Thymus (tissue), 14 donors: Measurements from ENCODE around the gene AIMP1. TPM values are rescaled to one million over a fixed set of nuclear protein-coding genes. Genes with fewer than 3 reads are reported as not detected.

Source experiments
- DNase-seq, 9 donors: peaks; one replicate each; pipeline ENCODE4 v3.0.0-alpha.2; 2013; ENCODE audit warnings: low spot score in 9 of 9, low read depth in 6 of 9, missing footprints in 1 of 9
- H3K27ac ChIP-seq, 2 donors: one replicate each; pipeline ENCODE4 v1.5.1; 2013; ENCODE audit warnings: control low read depth in 1 of 2, low read depth in 1 of 2, low read length in 1 of 2, mild to moderate bottlenecking in 1 of 2, moderate library complexity in 1 of 2
- H3K27me3 ChIP-seq, 2 donors: one replicate each; pipeline ENCODE4 v1.5.1; 2013; ENCODE audit warnings: low read length in 1 of 2; ENCODE audit not compliant: control insufficient read depth in 2 of 2, insufficient read depth in 1 of 2
- H3K36me3 ChIP-seq, 2 donors: one replicate each; pipeline ENCODE4 v1.5.1; 2013; ENCODE audit warnings: low read length in 1 of 2, mild to moderate bottlenecking in 1 of 2, moderate library complexity in 1 of 2; ENCODE audit not compliant: control insufficient read depth in 2 of 2, insufficient read depth in 2 of 2
- H3K4me1 ChIP-seq, 2 donors: one replicate each; pipeline ENCODE4 v1.5.1; 2013; ENCODE audit warnings: low read length in 2 of 2; ENCODE audit not compliant: control insufficient read depth in 2 of 2, insufficient read depth in 2 of 2
- H3K4me3 ChIP-seq, 2 donors: one replicate each; pipeline ENCODE4 v1.5.1; 2013; ENCODE audit warnings: low read length in 2 of 2, control low read depth in 1 of 2, mild to moderate bottlenecking in 1 of 2
- H3K9me3 ChIP-seq, 2 donors: one replicate each; pipeline ENCODE4 v1.5.1; 2013; ENCODE audit warnings: low read length in 1 of 2, mild to moderate bottlenecking in 1 of 2; ENCODE audit not compliant: control insufficient read depth in 2 of 2, insufficient read depth in 1 of 2
- WGBS: extraction: QIAGEN DNeasy Blood & Tissue Kit; methylation state at CpG from one replicate; pipeline ENCODE4 v1.1.7; 2013; 5-methylcytosine and 5-hydroxymethylcytosine counted together
- long read RNA-seq, 10 donors: transcript quantifications; one replicate each; lab custom pipeline, GENCODE V29; 2026
- polyA plus RNA-seq: library from polyadenylated mRNA; stranded (reverse); fragments of 200-250 nt; gene quantifications from one replicate; pipeline ENCODE4 v1.2.3, GENCODE V29; 2013
- total RNA-seq: library from RNA; stranded (reverse); fragments of 120-200 nt; gene quantifications from one replicate; pipeline ENCODE4 v1.2.4, GENCODE V29; 2013
- donor health status: healthy.

Gene AIMP1
- total RNA-seq (39.3 TPM), polyA plus RNA-seq (46.2 TPM)
- long read RNA-seq, donor 1, partial matches to known transcripts = 6 of 8 reads
- long read RNA-seq, donor 1, other reads (novel, unspliced or antisense) = 0 of 8 reads
- long read RNA-seq, donor 2 = 0 reads
- long read RNA-seq, donor 3, transcript AIMP1-202 (7 exons, 2,586 nt) = major isoform, 33 of 87 reads
- long read RNA-seq, donor 3, partial matches to known transcripts = 54 of 87 reads
- long read RNA-seq, donor 3, other reads (novel, unspliced or antisense) = 0 of 87 reads
- long read RNA-seq, donor 4, transcript AIMP1-202 (7 exons, 2,586 nt) = major isoform, 6 of 26 reads
- long read RNA-seq, donor 4, partial matches to known transcripts = 19 of 26 reads
- long read RNA-seq, donor 4, other reads (novel, unspliced or antisense) = 0 of 26 reads
- long read RNA-seq, donor 5, transcript AIMP1-202 (7 exons, 2,586 nt) = major isoform, 27 of 112 reads
- long read RNA-seq, donor 5, partial matches to known transcripts = 85 of 112 reads
- long read RNA-seq, donor 5, other reads (novel, unspliced or antisense) = 0 of 112 reads
- long read RNA-seq, donor 6, transcript AIMP1-202 (7 exons, 2,586 nt) = major isoform, 13 of 25 reads
- long read RNA-seq, donor 6, partial matches to known transcripts = 11 of 25 reads
- long read RNA-seq, donor 6, other reads (novel, unspliced or antisense) = 0 of 25 reads
- long read RNA-seq, donor 7, transcript AIMP1-202 (7 exons, 2,586 nt) = major isoform, 20 of 47 reads
- long read RNA-seq, donor 7, partial matches to known transcripts = 24 of 47 reads
- long read RNA-seq, donor 7, other reads (novel, unspliced or antisense) = 0 of 47 reads
- long read RNA-seq, donor 8, transcript AIMP1-202 (7 exons, 2,586 nt) = major isoform, 7 of 13 reads
- long read RNA-seq, donor 8, partial matches to known transcripts = 6 of 13 reads
- long read RNA-seq, donor 8, other reads (novel, unspliced or antisense) = 0 of 13 reads
- long read RNA-seq, donor 9, transcript AIMP1-202 (7 exons, 2,586 nt) = major isoform, 12 of 34 reads
- long read RNA-seq, donor 9, partial matches to known transcripts = 22 of 34 reads
- long read RNA-seq, donor 9, other reads (novel, unspliced or antisense) = 0 of 34 reads
- long read RNA-seq, donor 10, transcript AIMP1-202 (7 exons, 2,586 nt) = major isoform, 11 of 27 reads
- long read RNA-seq, donor 10, partial matches to known transcripts = 16 of 27 reads
- long read RNA-seq, donor 10, other reads (novel, unspliced or antisense) = 0 of 27 reads

- Histone ChIP-seq H3K4me3 (peak within 1 kb of the TSS; percentile 54 to 70), H3K36me3 (peaks cover under 1 to 4% of the 10 kb centered on the region in 2 donors), H3K9me3 (no peaks in the 10 kb centered on the region), H3K27ac (peak within 1 kb of the TSS; percentile 89), H3K27me3 (no peaks in the 10 kb centered on the region), H3K4me1 (peaks cover 10 to 14% of the 10 kb centered on the region in 2 donors)
- WGBS = under 1% methylated on average over 44 of the region's 44 CpGs
- peak; percentile 82 to 96 (median 90) for DNase-seq
These were observed at the start of gene AIMP1, which contains the start of gene TBCK for GRCh38 chr4:106315968-106316772. AIMP1 (plus strand) TSS chr4:106316550; CDS start chr4:106325010, 8,460 bp downstream. TBCK (minus strand) TSS chr4:106316209; CDS start chr4:106308960, 7,249 bp downstream.

GRCh38 chr4:106268786-106269185, 47.6 kb upstream of the AIMP1 start:
- Histone ChIP-seq H3K9me3 (no peaks in the 10 kb centered on the region), H3K4me1 (no peaks in the 10 kb centered on the region)
- no peak for DNase-seq

GRCh38 chr4:106269711-106270110, 46.6 kb upstream of the AIMP1 start:
- 97% methylated on average over 2 of the region's 2 CpGs for WGBS
- Histone ChIP-seq H3K36me3 (peaks cover 0 to 2% of the 10 kb centered on the region in 2 donors), H3K4me1 (no peaks in the 10 kb centered on the region)

More at GRCh38 chr4:106268786-106269185, 47.6 kb upstream of the AIMP1 start:
- no peak overlapping the region for H3K27ac ChIP-seq
- no peak overlapping the region for H3K4me3 ChIP-seq
- no peaks in the 10 kb centered on the region for H3K27me3 ChIP-seq
- H3K36me3 ChIP-seq = no peaks in the 10 kb centered on the region

GRCh38 chr4:106270736-106271135, 45.6 kb upstream of the AIMP1 start:
- DNase-seq = no peak

More at GRCh38 chr4:106269711-106270110, 46.6 kb upstream of the AIMP1 start:
- no peaks in the 10 kb centered on the region for H3K9me3 ChIP-seq
- no peak for DNase-seq
- H3K27me3 ChIP-seq = no peaks in the 10 kb centered on the region
- no peak overlapping the region for H3K4me3 ChIP-seq
- no peak overlapping the region for H3K27ac ChIP-seq

GRCh38 chr4:106273831-106274230, 42.5 kb upstream of the AIMP1 start:
- DNase-seq = no peak
- 98% methylated on average over 2 of the region's 2 CpGs for WGBS
- H3K9me3 ChIP-seq = no peaks in the 10 kb centered on the region
- H3K27ac ChIP-seq = no peak overlapping the region
- no peaks in the 10 kb centered on the region for H3K27me3 ChIP-seq
- no peak overlapping the region for H3K4me3 ChIP-seq
- H3K36me3 ChIP-seq = peaks cover 0 to 3% of the 10 kb centered on the region in 2 donors
- H3K4me1 ChIP-seq = no peaks in the 10 kb centered on the region

More at GRCh38 chr4:106270736-106271135, 45.6 kb upstream of the AIMP1 start:
- WGBS = 96% methylated on average over 1 of the region's 1 CpG
- no peaks in the 10 kb centered on the region for H3K9me3 ChIP-seq
- H3K27ac ChIP-seq = no peak overlapping the region
- H3K4me3 ChIP-seq = no peak overlapping the region
- no peaks in the 10 kb centered on the region for H3K27me3 ChIP-seq
- no peaks in the 10 kb centered on the region for H3K4me1 ChIP-seq
- H3K36me3 ChIP-seq = peaks cover 0 to 3% of the 10 kb centered on the region in 2 donors

- Histone ChIP-seq H3K36me3 (peaks cover 0 to 3% of the 10 kb centered on the region in 2 donors), H3K9me3 (no peaks in the 10 kb centered on the region), H3K27ac (no peak overlapping the region), H3K27me3 (no peaks in the 10 kb centered on the region), H3K4me1 (no peaks in the 10 kb centered on the region), H3K4me3 (no peak overlapping the region)
- WGBS = 98% methylated on average over 1 of the region's 1 CpG
- DNase-seq = no peak
These were observed 39.1 kb upstream of the AIMP1 start for GRCh38 chr4:106277140-106277675.

GRCh38 chr4:106284227-106284626, 32.1 kb upstream of the AIMP1 start:
- no peaks in the 10 kb centered on the region for H3K27me3 ChIP-seq
- H3K4me3 ChIP-seq = no peak overlapping the region
- H3K4me1 ChIP-seq = peaks cover 3 to 4% of the 10 kb centered on the region in 2 donors
- H3K27ac ChIP-seq = peak overlapping the region in 1 of 2 donors; percentile 88
- H3K9me3 ChIP-seq = no peaks in the 10 kb centered on the region
- WGBS = 96% methylated on average over 3 of the region's 3 CpGs
- DNase-seq = peak in 1 of 9 donors; percentile 4
- peaks cover 0 to 15% of the 10 kb centered on the region in 2 donors for H3K36me3 ChIP-seq

- H3K4me1 ChIP-seq = peaks cover 3 to 4% of the 10 kb centered on the region in 2 donors
- no peaks in the 10 kb centered on the region for H3K27me3 ChIP-seq
- H3K36me3 ChIP-seq = peaks cover 0 to 24% of the 10 kb centered on the region in 2 donors
- H3K9me3 ChIP-seq = no peaks in the 10 kb centered on the region
- 96% methylated on average over 8 of the region's 8 CpGs for WGBS
- no peak for DNase-seq
- H3K27ac ChIP-seq = peak overlapping the region in 1 of 2 donors; percentile 88
- no peak overlapping the region for H3K4me3 ChIP-seq
These were observed 29.7 kb upstream of the AIMP1 start for GRCh38 chr4:106286611-106287010.
